ENCODE data around the gene SLC22A8.
A peak's percentile ranks its signal among the peaks of the same experiment; 100 is the strongest.
"Not testable (repeated sequence)": the region's sequence is repeated elsewhere in the genome, so short reads cannot be mapped to it uniquely, and the experiment has no call there.

SLC22A8 gene, protein sequence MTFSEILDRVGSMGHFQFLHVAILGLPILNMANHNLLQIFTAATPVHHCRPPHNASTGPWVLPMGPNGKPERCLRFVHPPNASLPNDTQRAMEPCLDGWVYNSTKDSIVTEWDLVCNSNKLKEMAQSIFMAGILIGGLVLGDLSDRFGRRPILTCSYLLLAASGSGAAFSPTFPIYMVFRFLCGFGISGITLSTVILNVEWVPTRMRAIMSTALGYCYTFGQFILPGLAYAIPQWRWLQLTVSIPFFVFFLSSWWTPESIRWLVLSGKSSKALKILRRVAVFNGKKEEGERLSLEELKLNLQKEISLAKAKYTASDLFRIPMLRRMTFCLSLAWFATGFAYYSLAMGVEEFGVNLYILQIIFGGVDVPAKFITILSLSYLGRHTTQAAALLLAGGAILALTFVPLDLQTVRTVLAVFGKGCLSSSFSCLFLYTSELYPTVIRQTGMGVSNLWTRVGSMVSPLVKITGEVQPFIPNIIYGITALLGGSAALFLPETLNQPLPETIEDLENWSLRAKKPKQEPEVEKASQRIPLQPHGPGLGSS

DNA sequence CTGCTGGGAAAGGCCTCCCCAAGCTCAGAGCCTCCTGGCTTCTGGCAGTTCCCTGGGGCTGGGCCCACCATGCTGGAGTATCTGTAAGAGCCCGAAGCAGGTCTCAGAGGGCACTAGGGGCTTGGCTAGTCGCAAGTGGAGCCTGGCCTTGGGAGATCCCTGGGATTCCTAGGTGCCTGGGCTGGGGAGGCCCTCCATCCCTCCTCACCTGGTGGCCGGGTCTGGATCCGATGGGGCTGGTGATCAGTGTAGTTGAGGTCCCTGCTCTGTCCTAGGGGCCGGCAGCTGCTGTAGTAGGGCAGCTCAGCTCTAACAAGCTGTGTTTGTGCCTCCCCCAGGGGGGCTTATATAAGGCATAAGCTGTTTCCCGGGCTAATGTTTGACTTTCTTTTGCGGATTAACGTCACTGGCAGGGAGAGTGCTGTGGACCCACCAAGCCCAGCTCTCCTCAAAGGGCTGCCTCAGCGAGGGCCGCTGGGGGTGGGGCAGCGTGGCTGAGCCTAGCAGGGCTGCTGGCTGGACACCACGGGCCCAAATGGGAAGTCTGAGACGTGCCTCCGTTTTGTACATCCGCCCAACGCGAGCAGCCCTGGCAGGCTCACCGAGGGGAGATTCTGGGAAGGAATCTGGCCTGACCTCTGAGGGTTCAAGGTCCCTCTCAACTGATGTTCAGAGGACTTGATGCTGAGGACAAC is at the start of gene SLC22A8:
TSS of gene SLC22A8 (minus strand) at position 321 of the 695 bp plus-strand sequence. CDS start 883 bp downstream, outside the sequence.
- in situ Hi-C loops (cut with MboI; ENCODE audit: low sequenced_read_pairs, unreplicated experiment) = no loop called here
- no peak for DNase-seq (ENCODE audit: low spot score)
- no peak for TF ChIP-seq CTCF (IDR thresholded peaks at IDR 0.05; ENCODE audit: borderline replicate concordance, control extremely low read depth, extremely low read depth, insufficient read depth, missing control alignments)

DNA sequence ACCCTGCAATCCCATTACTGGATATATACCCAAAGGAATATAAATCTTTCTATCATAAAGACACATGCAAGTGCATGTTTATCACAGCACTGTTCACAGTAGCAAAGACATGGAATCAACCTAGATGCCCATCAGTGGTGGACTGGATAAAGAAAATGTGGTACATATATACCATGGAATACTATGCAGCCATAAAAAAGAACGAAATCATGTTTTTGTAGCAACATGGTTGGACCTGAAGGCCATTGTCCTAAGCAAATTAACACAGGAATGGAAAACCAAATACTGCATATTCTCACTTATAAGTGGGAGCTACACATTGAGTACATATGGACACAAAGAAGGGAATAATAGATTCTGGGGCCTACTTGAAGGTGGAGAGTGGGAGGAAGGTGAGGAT is 30.6 kb upstream of the SLC22A8 start:
- DNase-seq (ENCODE audit: low spot score); in situ Hi-C loops (cut with MboI; ENCODE audit: low sequenced_read_pairs, unreplicated experiment): not testable (repeated sequence)

DNA sequence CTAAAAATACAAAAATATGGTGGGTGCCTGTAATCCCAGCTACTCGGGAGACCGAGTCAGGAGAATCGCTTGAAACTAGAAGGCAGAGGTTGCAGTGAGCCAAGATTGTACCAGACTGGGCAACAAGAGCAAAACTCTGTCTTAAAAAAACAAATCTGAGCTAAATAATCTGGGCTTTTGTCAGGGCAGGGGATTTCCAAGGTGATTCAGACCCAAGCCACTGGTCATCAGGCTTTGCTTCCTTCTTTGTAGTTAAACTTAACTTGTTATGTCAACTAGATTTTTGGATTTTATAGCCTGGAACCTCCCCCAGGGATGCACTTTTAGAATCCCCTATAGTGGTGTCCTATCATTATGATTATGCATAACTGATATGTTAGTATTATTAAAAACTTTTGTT is 27.0 kb upstream of the SLC22A8 start:
- in situ Hi-C loops (cut with MboI; ENCODE audit: low sequenced_read_pairs, unreplicated experiment) = no loop called here
- no peak for TF ChIP-seq CTCF (IDR thresholded peaks at IDR 0.05; ENCODE audit: borderline replicate concordance, control extremely low read depth, extremely low read depth, insufficient read depth, missing control alignments)
- no peak for DNase-seq (ENCODE audit: low spot score)

DNA sequence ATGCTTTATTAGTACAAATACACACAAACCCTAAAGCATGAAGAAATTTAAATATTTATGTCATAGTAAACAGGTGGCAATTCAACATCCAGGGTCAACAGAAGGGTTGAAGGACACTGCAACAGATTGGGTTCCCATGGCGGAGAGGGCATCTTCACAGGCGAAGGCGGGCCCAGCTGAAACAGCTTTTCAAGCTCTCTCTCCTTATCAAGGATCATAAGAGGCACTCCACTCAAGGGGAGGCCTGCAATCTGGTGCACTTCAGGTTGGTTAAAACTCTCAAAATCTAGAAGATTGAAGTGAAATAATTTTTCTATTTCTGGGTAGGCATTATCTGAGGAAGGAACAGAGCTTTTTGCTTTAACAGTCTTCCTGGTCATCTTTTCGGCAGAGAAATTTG is 16.8 kb upstream of the SLC22A8 start:
- no peak for TF ChIP-seq CTCF (IDR thresholded peaks at IDR 0.05; ENCODE audit: borderline replicate concordance, control extremely low read depth, extremely low read depth, insufficient read depth, missing control alignments)
- no peak for DNase-seq (ENCODE audit: low spot score)
- in situ Hi-C loops (cut with MboI; ENCODE audit: low sequenced_read_pairs, unreplicated experiment) = loop anchor here (10.0 kb wide), 1 partner anchor 182 kb away; no protein-coding TSS in a partner anchor

DNA sequence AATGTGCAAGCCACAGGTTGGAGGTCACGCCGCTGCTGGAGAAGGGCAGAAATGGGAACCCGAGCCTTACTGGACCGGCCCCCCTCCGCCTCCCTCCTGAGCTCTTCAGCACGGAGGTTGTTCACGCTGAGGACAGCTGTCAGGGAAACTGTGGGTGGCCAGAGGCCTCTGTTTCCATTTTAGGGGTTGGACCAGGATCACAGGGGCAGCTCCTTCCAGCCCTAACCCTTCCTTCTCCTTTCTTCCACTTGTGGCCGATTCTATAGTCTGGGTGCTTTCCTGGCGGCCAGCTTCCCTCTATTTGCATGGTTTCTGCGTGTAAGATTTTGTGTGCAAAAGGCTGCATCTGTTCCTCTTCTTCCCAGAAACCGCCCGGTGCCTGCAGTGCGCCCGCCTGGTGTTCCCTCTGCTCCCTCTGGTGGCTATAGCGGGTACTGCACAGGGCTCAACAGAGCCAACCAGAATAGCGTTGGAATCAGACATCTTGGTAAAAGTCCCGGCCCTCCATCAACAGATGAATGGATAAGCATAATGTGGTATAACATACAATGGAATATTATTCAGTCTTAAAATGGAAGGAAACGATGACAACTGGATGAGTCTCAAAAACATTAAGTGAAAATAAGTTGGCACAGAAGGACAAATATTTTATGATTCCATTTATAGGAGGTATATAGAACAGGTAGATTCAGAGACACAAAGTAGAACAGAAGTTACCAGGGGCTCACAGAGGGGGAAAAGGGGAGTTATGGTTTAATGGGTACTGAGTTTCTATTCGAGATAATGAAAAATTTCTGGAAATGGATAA is 8.4 kb upstream of the SLC22A8 start:
- peak; percentile 85 for DNase-seq (ENCODE audit: low spot score)
- in situ Hi-C loops (cut with MboI; ENCODE audit: low sequenced_read_pairs, unreplicated experiment) = loop anchor here (5.0 kb wide), 1 partner anchor 117 kb away; no protein-coding TSS in a partner anchor
- TF ChIP-seq CTCF (IDR thresholded peaks at IDR 0.05; ENCODE audit: borderline replicate concordance, control extremely low read depth, extremely low read depth, insufficient read depth, missing control alignments) = peak; percentile 98

DNA sequence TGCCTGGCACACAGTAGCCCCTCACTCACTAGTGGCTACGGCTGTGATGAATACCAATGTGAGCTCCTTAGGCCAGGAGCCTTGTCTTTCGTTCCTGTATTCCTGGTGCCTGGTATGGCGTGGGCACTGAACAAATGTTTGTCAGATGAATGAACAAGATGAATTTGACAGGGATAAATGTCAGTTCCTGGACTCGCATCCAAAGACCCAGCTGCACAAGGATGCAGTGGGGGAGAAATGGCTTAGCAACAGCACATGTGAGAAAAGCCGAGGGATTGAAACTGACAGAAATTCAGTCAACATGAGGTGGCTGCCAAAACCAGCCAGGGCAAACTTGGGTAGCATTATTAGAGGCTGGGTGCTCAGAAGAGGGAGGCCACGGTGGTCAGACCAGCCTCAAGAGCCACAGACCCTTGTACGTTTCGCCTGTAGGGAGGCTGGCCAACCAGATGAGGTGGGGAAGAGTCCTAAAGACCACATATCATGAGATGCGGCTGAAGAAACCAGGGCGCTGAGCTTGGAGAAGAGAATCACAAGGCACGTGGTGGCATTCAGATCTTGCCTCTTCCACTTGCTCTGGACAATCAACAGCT is 7.7 kb upstream of the SLC22A8 start:
- in situ Hi-C loops (cut with MboI; ENCODE audit: low sequenced_read_pairs, unreplicated experiment) = loop anchor here (5.0 kb wide), 1 partner anchor 116 kb away; no protein-coding TSS in a partner anchor
- no peak for TF ChIP-seq CTCF (IDR thresholded peaks at IDR 0.05; ENCODE audit: borderline replicate concordance, control extremely low read depth, extremely low read depth, insufficient read depth, missing control alignments)
- DNase-seq (ENCODE audit: low spot score) = no peak

Measured in GM13976 (cell line).